HG03280 (cell line): Measurements from ENCODE around the gene NDUFA9.

Source experiments
- ATAC-seq: cut with Tn5 transposase; IDR thresholded peaks from one replicate; pipeline ENCODE4 v1.9.1; 2021; ENCODE audit warnings: mild to moderate bottlenecking, moderate library complexity; ENCODE audit not compliant: unreplicated experiment

The NDUFA9 gene

GRCh38 chr12:4648501-4649357 is at the start of gene NDUFA9, which contains the start of gene AKAP3:
NDUFA9 (plus strand) TSS chr12:4649114; CDS start chr12:4649127, 13 bp downstream.
AKAP3 (minus strand) TSS chr12:4649051; CDS start chr12:4638196, 10,855 bp downstream.
- peak; percentile 89 for ATAC-seq

DNA sequence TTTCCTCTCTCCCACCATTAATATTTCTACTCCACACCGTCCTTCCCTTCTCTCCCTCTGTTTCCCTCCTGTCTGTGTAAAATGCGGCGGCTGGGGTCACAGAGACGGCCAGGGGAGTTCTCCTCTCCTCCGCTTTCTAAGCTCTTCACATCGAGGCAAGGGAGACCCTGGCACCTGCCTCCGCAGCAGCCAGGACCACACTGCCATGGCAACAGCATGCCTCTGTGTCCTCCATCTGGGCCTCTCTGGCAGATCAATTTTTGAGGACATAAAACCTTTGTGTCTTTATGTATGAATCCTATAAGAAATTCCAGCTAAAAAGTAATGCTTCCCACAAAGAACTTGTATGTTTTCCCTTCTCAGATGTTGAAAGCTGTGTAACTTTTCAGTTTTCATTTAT is 45.5 kb upstream of the NDUFA9 start:
- no peak for ATAC-seq

DNA sequence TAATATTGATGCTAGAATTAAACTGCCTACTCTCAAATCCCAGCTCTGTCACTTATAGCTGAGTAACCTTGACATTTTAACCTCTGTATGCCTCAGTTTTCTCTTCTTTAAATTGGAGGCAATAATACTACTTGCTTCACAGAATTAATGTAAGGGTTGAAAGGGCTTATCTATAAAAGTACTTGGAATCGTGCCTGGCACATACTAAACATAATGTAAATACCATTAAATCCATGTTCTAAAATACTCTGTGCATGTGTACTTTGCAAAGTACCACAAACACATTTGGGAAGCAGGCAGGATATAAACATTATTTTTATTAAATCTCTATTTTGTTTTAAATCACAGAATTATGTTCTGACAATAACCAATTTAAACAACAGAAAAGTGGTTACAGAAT is 45.0 kb upstream of the NDUFA9 start:
- ATAC-seq: no peak

DNA sequence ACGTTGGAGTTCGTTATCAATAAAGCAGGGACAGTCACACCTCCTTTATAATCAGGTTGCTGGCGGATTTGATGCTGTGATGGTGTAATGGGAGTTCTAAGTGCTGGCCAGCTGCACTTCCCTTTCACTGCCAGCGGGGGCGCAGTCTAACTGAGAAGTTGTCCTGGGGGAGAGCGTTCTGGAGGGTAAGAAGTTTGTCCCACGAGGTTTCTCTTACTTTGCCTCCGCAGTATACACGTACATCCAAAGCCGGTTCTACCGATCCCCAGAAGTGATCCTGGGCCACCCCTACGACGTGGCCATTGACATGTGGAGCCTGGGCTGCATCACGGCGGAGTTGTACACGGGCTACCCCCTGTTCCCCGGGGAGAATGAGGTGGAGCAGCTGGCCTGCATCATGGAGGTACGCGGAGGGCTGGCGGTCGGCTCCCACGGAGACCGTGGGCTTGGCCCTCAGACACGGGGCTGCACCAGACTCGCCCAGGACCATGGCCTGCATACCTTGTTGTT is 44.2 kb upstream of the NDUFA9 start:
- peak; percentile 95 for ATAC-seq

DNA sequence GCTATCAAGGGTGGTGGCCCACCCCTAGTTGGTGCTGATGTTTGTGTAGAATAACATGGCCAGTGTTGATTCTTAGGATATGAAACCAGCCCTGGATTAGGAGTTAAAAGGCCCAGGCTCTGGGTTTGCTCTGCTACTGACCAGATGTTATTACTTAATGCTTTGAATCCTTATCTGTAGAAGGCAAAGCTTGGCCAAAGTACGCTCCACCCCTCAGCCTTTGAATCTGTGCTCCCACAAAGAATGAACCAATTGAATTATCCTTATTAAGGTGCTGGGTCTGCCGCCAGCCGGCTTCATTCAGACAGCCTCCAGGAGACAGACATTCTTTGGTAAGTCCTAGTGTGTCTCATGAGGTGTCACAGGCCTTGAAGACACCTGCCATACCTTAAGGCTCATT is 41.9 kb upstream of the NDUFA9 start:
- ATAC-seq: no peak

DNA sequence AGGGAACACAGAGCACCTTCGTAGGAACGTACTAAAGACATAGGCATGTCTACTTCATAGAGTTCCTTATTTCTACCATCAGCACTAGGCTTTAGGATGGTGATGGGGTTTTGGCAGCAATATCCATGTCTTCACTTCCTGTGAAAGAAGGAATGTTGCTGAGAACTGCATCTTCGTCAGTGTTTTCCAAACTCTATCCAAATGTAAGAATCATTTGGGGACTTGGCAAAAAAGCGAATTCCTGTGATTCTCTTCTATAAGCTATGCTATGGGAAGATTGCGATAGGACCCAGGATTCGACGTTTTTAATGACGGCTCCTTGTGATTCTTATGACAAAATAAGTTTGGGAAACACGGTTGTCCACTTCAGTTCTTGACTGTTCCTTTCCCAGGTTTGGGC is 39.8 kb upstream of the NDUFA9 start:
- ATAC-seq: no peak

- no peak for ATAC-seq
Measured at GRCh38 chr12:4610481-4610880, 38.4 kb upstream of the NDUFA9 start.

GRCh38 chr12:4615667-4616066 is 33.2 kb upstream of the NDUFA9 start:
- no peak for ATAC-seq

GRCh38 chr12:4621511-4621910 is 27.4 kb upstream of the NDUFA9 start:
- ATAC-seq: no peak

GRCh38 chr12:4626543-4626942 is 22.4 kb upstream of the NDUFA9 start:
- ATAC-seq: no peak

DNA sequence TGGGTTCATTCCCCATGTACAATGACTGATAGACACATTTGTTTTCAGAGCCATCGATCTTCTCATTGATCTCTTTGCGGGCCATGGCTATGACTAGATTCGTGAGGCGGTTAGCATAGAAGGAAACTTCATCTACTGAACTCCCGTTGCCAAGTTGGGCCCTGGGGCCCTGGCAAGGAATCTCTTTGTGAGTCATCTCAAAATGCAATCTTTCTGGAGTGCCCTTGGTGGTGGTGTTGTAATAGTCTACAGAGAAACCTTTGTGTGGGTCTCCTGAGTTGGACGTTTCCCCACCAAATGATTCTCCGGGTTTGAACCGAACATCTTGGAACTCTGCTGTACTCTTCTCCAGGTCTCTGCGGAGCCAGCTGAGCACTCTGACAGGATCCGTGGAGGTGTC is 20.5 kb upstream of the NDUFA9 start:
- ATAC-seq: no peak

GRCh38 chr12:4630262-4630661 is 18.7 kb upstream of the NDUFA9 start:
- no peak for ATAC-seq

GRCh38 chr12:4643747-4644146 is 5.2 kb upstream of the NDUFA9 start:
- no peak for ATAC-seq

DNA sequence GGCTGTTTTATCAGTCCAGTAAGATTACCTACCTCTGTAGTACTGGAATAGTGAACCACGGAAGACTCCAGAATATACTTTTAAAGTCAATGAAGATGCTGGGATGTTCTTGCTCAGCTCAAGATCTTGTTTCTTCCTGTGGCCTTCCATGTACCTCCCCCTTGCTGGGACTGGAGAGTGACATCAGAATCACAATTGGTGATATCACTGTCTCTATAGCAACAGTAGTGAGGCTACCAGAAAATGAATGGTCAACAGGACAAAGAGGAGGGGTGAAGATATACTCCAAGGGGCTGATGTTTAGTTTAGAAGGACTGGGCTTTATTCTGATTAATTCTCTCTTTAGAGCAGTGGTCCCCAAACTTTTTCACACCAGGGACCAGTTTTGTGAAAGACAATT is 3.9 kb upstream of the NDUFA9 start:
- no peak for ATAC-seq

GRCh38 chr12:4648104-4648500 is 812 bp upstream of the NDUFA9 start:
- no peak for ATAC-seq

DNA sequence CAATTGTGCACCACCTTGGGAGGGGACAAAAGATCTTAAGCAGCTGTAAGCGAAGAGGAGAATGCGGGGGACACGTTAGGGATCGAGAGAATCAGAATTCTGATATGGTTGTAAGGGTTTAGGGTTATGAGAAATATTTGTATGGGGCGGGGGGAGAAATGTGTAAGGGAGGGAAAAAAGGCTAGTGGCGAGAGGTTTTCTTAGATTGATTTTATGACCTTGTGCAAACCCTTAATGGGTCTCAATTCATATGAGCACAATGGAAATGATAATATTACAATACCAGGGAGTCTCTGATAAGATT is 396 bp downstream of the NDUFA9 start:
- no peak for ATAC-seq

- no peak for ATAC-seq
Measured at GRCh38 chr12:4653257-4653656, 4.3 kb downstream of the NDUFA9 start.

- no peak for ATAC-seq
Measured at GRCh38 chr12:4653691-4654090, 4.8 kb downstream of the NDUFA9 start.

GRCh38 chr12:4663971-4664505 is 15.1 kb downstream of the NDUFA9 start:
- ATAC-seq: no peak

- ATAC-seq: no peak
Measured at GRCh38 chr12:4665236-4665635, 16.3 kb downstream of the NDUFA9 start.

GRCh38 chr12:4679711-4680110 is 30.8 kb downstream of the NDUFA9 start:
- ATAC-seq: no peak

DNA sequence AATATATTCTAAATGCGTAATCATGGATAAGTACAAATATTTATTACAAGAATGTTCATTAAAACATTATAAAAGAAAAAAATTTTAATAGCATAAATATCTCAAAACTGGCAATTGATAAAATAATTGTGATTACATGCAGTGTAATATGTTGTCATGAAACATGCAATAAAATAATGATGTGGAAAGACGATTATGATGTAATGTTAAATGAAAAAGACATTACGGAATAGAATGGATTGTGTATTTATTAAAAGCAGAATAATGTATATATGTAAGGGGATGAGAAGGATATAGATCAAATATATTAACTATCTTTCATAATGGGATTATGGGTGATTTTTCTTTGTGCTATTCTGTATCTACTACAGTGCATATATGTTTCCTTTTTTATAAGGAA is 32.8 kb downstream of the NDUFA9 start:
- no peak for ATAC-seq

GRCh38 chr12:4685317-4685716 is 36.4 kb downstream of the NDUFA9 start:
- ATAC-seq: no peak
